ENCODE data around the gene MUC20.

DNA sequence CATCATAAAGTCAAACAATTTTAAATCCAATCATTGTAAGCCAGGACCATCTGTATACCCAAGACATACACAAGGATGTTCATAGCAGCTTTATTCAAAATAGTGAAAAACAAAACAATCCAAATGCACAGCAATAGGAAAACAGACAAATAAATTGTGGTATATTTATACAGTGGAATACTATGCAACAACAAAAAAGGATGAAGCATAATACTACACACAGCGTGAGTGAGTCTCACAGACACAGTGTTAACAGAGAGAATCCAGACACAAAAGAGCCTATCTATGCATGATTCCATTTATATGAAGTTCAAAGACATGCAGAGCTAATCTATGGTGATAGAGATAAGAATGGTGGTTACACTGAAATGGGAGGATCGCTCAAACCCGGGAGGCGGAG lies 5.6 kb upstream of the MUC20 start:
- TF ChIP-seq, protein P1, sequence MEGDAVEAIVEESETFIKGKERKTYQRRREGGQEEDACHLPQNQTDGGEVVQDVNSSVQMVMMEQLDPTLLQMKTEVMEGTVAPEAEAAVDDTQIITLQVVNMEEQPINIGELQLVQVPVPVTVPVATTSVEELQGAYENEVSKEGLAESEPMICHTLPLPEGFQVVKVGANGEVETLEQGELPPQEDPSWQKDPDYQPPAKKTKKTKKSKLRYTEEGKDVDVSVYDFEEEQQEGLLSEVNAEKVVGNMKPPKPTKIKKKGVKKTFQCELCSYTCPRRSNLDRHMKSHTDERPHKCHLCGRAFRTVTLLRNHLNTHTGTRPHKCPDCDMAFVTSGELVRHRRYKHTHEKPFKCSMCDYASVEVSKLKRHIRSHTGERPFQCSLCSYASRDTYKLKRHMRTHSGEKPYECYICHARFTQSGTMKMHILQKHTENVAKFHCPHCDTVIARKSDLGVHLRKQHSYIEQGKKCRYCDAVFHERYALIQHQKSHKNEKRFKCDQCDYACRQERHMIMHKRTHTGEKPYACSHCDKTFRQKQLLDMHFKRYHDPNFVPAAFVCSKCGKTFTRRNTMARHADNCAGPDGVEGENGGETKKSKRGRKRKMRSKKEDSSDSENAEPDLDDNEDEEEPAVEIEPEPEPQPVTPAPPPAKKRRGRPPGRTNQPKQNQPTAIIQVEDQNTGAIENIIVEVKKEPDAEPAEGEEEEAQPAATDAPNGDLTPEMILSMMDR (IDR thresholded peaks at IDR 0.05) = no peak
- TF ChIP-seq EZH2 (IDR thresholded peaks at IDR 0.05) (no peak), EZH2phosphoT487 (IDR thresholded peaks at IDR 0.05) (no peak)
